ENCODE data around the gene MCF2L2. TPM values are rescaled to one million over a fixed set of nuclear protein-coding genes. Genes with fewer than 3 reads are reported as not detected.

The MCF2L2 gene
- total RNA-seq, 1 donor, result under 0.01 TPM

- Histone ChIP-seq H3K27ac (ENCODE audit: low read depth, low read length) (no peak overlapping the region), H4K20me1 (ENCODE audit: insufficient read depth, low read length) (no peaks in the 10 kb centered on the region), H3K9me3 (ENCODE audit: low read depth, low read length) (no peaks in the 10 kb centered on the region), H3K4me3 (ENCODE audit: insufficient read depth, low read length) (no peak overlapping the region), H3K79me2 (ENCODE audit: insufficient read depth, low read length) (no peaks in the 10 kb centered on the region), H2AFZ (ENCODE audit: low read length) (no peak overlapping the region), H3K4me2 (ENCODE audit: insufficient read depth, low read length) (no peak overlapping the region), H3K36me3 (ENCODE audit: insufficient read depth, low read length) (no peaks in the 10 kb centered on the region), H3K4me1 (ENCODE audit: insufficient read depth, low read length) (no peaks in the 10 kb centered on the region), H3K27me3 (ENCODE audit: insufficient read depth, low read length) (no peaks in the 10 kb centered on the region)
- no peak for TF ChIP-seq CTCF (IDR thresholded peaks at IDR 0.05; ENCODE audit: extremely low read depth, low read depth, low read length)
- DNase-seq (ENCODE audit: insufficient read length, low spot score, missing footprints), result no peak
These were observed 235.6 kb downstream of the MCF2L2 start for GRCh38 chr3:183192650-183193300.

- H3K4me1 ChIP-seq (ENCODE audit: insufficient read depth, low read length), result peaks cover 6% of the 10 kb centered on the region
- H3K4me3 ChIP-seq (ENCODE audit: insufficient read depth, low read length), result no peak overlapping the region
- no peaks in the 10 kb centered on the region for H3K9me3 ChIP-seq (ENCODE audit: low read depth, low read length)
- no peak for TF ChIP-seq CTCF (IDR thresholded peaks at IDR 0.05; ENCODE audit: extremely low read depth, low read depth, low read length)
- no peaks in the 10 kb centered on the region for H4K20me1 ChIP-seq (ENCODE audit: insufficient read depth, low read length)
- H3K36me3 ChIP-seq (ENCODE audit: insufficient read depth, low read length), result no peaks in the 10 kb centered on the region
- H3K27ac ChIP-seq (ENCODE audit: low read depth, low read length), result no peak overlapping the region
- H3K27me3 ChIP-seq (ENCODE audit: insufficient read depth, low read length), result no peaks in the 10 kb centered on the region
- DNase-seq (ENCODE audit: insufficient read length, low spot score, missing footprints), result no peak
- H3K4me2 ChIP-seq (ENCODE audit: insufficient read depth, low read length), result no peak overlapping the region
- H3K79me2 ChIP-seq (ENCODE audit: insufficient read depth, low read length), result no peaks in the 10 kb centered on the region
- no peak overlapping the region for H2AFZ ChIP-seq (ENCODE audit: low read length)
These were observed 238.8 kb downstream of the MCF2L2 start for GRCh38 chr3:183189641-183190040.

GRCh38 chr3:183188895-183189462, 239.4 kb downstream of the MCF2L2 start:
- Histone ChIP-seq H3K27me3 (ENCODE audit: insufficient read depth, low read length) (no peaks in the 10 kb centered on the region), H3K4me1 (ENCODE audit: insufficient read depth, low read length) (peaks cover 6% of the 10 kb centered on the region), H3K4me2 (ENCODE audit: insufficient read depth, low read length) (no peak overlapping the region), H3K9me3 (ENCODE audit: low read depth, low read length) (no peaks in the 10 kb centered on the region), H2AFZ (ENCODE audit: low read length) (no peak overlapping the region), H4K20me1 (ENCODE audit: insufficient read depth, low read length) (no peaks in the 10 kb centered on the region), H3K27ac (ENCODE audit: low read depth, low read length) (no peak overlapping the region), H3K79me2 (ENCODE audit: insufficient read depth, low read length) (no peaks in the 10 kb centered on the region), H3K36me3 (ENCODE audit: insufficient read depth, low read length) (no peaks in the 10 kb centered on the region), H3K4me3 (ENCODE audit: insufficient read depth, low read length) (no peak overlapping the region)
- peak; percentile 51 for TF ChIP-seq CTCF (IDR thresholded peaks at IDR 0.05; ENCODE audit: extremely low read depth, low read depth, low read length)
- no peak for DNase-seq (ENCODE audit: insufficient read length, low spot score, missing footprints)

GRCh38 chr3:183185696-183186095, 242.7 kb downstream of the MCF2L2 start:
- no peak overlapping the region for H3K4me2 ChIP-seq (ENCODE audit: insufficient read depth, low read length)
- no peaks in the 10 kb centered on the region for H3K36me3 ChIP-seq (ENCODE audit: insufficient read depth, low read length)
- no peak for TF ChIP-seq CTCF (IDR thresholded peaks at IDR 0.05; ENCODE audit: extremely low read depth, low read depth, low read length)
- H4K20me1 ChIP-seq (ENCODE audit: insufficient read depth, low read length), result no peaks in the 10 kb centered on the region
- no peaks in the 10 kb centered on the region for H3K79me2 ChIP-seq (ENCODE audit: insufficient read depth, low read length)
- H3K9me3 ChIP-seq (ENCODE audit: low read depth, low read length), result no peaks in the 10 kb centered on the region
- peaks cover 2% of the 10 kb centered on the region for H3K27me3 ChIP-seq (ENCODE audit: insufficient read depth, low read length)
- H3K4me1 ChIP-seq (ENCODE audit: insufficient read depth, low read length), result peaks cover 6% of the 10 kb centered on the region
- H3K4me3 ChIP-seq (ENCODE audit: insufficient read depth, low read length), result no peak overlapping the region
- H3K27ac ChIP-seq (ENCODE audit: low read depth, low read length), result no peak overlapping the region
- no peak overlapping the region for H2AFZ ChIP-seq (ENCODE audit: low read length)
- peak; percentile 91 for DNase-seq (ENCODE audit: insufficient read length, low spot score, missing footprints)

Data from osteoblast (primary cell).